ENCODE measurements around the gene SPON1. TPM values are rescaled to one million over a fixed set of nuclear protein-coding genes. Genes with fewer than 3 reads are reported as not detected.

The SPON1 gene
- total and polyA plus RNA-seq, 2 of the 8 experiments (the other 6 are each of a cell fraction or from before 2014, with no cell fraction given) = 1.5 to 5.4 TPM

DNA sequence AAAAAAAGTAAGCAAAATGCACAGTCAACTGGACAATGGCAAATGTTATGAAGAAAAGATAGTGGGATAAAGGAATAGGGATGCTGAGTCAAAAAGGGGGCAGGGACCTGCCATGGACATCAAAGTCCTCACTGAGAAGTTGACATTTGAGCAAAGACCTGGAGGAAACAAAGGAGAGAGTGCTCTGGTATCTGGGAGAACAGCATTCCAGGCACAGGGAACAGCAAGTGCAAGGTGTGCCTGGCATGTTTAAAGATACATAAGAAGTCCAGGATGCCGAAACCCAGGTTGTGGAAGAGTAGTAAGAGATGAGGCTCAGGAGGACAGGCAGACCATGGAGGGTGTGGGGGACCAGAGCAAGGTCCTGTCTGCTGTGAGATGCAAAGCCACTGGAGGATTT, 273.2 kb downstream of the SPON1 start (continued):
- no peak for TF ChIP-seq CTCF (IDR thresholded peaks at IDR 0.05; ENCODE audit: control extremely low read depth in 1 of 3, insufficient read depth in 1 of 3, low read depth in 1 of 3, low read length in 3 of 3)
